Natural killer cell (primary cell): ENCODE measurements around the gene RPS6KA5. TPM values are rescaled to one million over a fixed set of nuclear protein-coding genes. Genes with fewer than 3 reads are reported as not detected.

Experiments used
- ATAC-seq, 3 donors: fragments of 150-1000 bp in 2 of 3; fragments of 200-7000 bp in 1 of 3; cut with Tn5 transposase; 1 replicate in 1 of 3; 2 replicates in 2 of 3; pipeline ENCODE4 v1.10.0; 2021; ENCODE audit warnings: mild to moderate bottlenecking in 2 of 3, moderate library complexity in 2 of 3
- DNase-seq, 2 donors: peaks; one replicate each; pipeline versions ENCODE4 v3.0.0 to v3.0.0-alpha.2; 2013 to 2021; ENCODE audit warnings: mixed read lengths in 1 of 2
- H3K27ac ChIP-seq: one replicate; pipeline ENCODE4 v1.5.1; 2013; ENCODE audit warnings: mild to moderate bottlenecking, low read length
- H3K27me3 ChIP-seq: one replicate; pipeline ENCODE4 v1.6.1; 2013; ENCODE audit warnings: low read length; ENCODE audit not compliant: control insufficient read depth, insufficient read depth
- H3K36me3 ChIP-seq: one replicate; pipeline ENCODE4 v1.6.1; 2013; ENCODE audit warnings: low read length; ENCODE audit not compliant: control insufficient read depth, insufficient read depth
- H3K4me1 ChIP-seq: one replicate; pipeline ENCODE4 v1.6.1; 2013; ENCODE audit warnings: low read length; ENCODE audit not compliant: control insufficient read depth, insufficient read depth
- H3K4me3 ChIP-seq: one replicate; pipeline ENCODE4 v1.5.1; 2013; ENCODE audit warnings: low read length
- H3K9me3 ChIP-seq: one replicate; pipeline ENCODE4 v1.6.1; 2013; ENCODE audit warnings: low read length; ENCODE audit not compliant: control insufficient read depth, insufficient read depth
- H3K27ac Mint-ChIP-seq, 2 donors: one replicate each; pipeline ENCODE4 v1.8.0; 2022; ENCODE audit warnings: mild to moderate bottlenecking in 2 of 2, mixed read lengths in 2 of 2, moderate library complexity in 1 of 2
- H3K27me3 Mint-ChIP-seq, 2 donors: one replicate each; pipeline ENCODE4 v1.8.0; 2022; ENCODE audit warnings: low read depth in 2 of 2, mixed read lengths in 2 of 2
- H3K36me3 Mint-ChIP-seq: one replicate; pipeline ENCODE4 v1.8.0; 2022; ENCODE audit warnings: mixed read lengths
- H3K4me1 Mint-ChIP-seq, 2 donors: one replicate each; pipeline ENCODE4 v1.8.0; 2022; ENCODE audit warnings: mixed read lengths in 2 of 2
- H3K4me3 Mint-ChIP-seq: one replicate; pipeline ENCODE4 v1.8.0; 2022; ENCODE audit warnings: mild to moderate bottlenecking, moderate library complexity, mixed read lengths
- H3K9me3 Mint-ChIP-seq, 2 donors: one replicate each; pipeline ENCODE4 v1.8.0; 2022; ENCODE audit warnings: mixed read lengths in 2 of 2
- WGBS: methylation state at CpG from one replicate; pipeline ENCODE4 v1.1.7; 2013; ENCODE audit warnings: missing lambda C conversion rate; ENCODE audit not compliant: insufficient coverage; 5-methylcytosine and 5-hydroxymethylcytosine counted together
- intact Hi-C: fragments of 100-400 bp; cut with micrococcal nuclease; formaldehyde crosslinking; loops from one replicate; pipeline ENCODE4 v1.14.2; 2022
- total RNA-seq, 4 donors: library from RNA; stranded (reverse); fragments of 120-200 nt in 1 of 4; gene quantifications; one replicate each; pipeline versions ENCODE4 v1.2.3 to v1.2.4, GENCODE V29; 2013 to 2022
- TF ChIP-seq, protein P1 (sequence below): fragments of 200-600 bp; IDR thresholded peaks from one replicate; pipeline ENCODE4 v1.8.0; 2022; ENCODE audit warnings: antibody characterized with exemption

Gene RPS6KA5
- total RNA-seq, 3 donors from 2014 or later (not counting 1 experiment from before 2014, with no cell fraction given), result 24.1 to 28.5 (median 27.9) TPM

DNA sequence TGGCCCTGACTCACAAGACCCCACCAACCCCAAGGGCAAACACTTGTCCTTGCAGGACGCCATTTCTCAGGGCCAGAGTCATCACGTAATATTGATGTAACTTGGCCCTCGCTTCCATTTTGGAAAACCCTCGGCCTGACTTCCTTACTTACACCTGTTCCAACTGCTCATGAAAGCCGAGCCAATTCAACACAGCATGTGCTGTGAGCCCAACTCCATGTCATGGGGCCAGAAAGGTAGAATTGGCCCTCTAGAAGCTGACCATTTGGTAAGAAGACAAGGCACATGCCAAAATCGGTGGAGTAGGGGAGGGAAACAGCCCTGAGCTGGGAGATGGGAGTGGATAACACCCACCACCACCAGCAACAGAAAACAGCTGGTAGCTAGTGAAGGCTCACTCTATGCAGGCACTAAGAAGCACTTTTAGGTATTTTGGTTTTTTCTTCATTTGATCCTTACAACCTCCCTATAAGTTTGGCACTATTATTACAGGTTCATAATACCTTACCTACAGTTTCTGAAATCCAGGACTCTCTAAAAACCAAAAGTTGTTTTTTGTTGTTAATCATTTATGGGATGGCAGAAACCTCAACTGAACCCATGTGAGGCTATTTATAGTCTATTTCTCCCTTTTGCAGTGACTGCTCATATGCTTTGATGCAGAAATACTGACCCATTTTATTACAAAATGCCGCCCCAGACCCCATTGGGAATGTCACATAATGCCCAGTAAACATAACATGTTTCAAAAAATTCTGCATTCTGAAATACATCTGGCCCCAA is 250.7 kb downstream of the RPS6KA5 start:
- Mint-ChIP-seq H3K9me3 (no peaks in the 10 kb centered on the region), H3K36me3 (no peaks in the 10 kb centered on the region), H3K4me1 (no peaks in the 10 kb centered on the region), H3K4me3 (no peak overlapping the region), H3K27ac (no peak overlapping the region), H3K27me3 (no peaks in the 10 kb centered on the region)
- no peak for DNase-seq
- Histone ChIP-seq H3K9me3 (no peaks in the 10 kb centered on the region), H3K27ac (no peak overlapping the region), H3K27me3 (no peaks in the 10 kb centered on the region), H3K4me3 (no peak overlapping the region), H3K36me3 (no peaks in the 10 kb centered on the region), H3K4me1 (no peaks in the 10 kb centered on the region)
- TF ChIP-seq, protein P1, sequence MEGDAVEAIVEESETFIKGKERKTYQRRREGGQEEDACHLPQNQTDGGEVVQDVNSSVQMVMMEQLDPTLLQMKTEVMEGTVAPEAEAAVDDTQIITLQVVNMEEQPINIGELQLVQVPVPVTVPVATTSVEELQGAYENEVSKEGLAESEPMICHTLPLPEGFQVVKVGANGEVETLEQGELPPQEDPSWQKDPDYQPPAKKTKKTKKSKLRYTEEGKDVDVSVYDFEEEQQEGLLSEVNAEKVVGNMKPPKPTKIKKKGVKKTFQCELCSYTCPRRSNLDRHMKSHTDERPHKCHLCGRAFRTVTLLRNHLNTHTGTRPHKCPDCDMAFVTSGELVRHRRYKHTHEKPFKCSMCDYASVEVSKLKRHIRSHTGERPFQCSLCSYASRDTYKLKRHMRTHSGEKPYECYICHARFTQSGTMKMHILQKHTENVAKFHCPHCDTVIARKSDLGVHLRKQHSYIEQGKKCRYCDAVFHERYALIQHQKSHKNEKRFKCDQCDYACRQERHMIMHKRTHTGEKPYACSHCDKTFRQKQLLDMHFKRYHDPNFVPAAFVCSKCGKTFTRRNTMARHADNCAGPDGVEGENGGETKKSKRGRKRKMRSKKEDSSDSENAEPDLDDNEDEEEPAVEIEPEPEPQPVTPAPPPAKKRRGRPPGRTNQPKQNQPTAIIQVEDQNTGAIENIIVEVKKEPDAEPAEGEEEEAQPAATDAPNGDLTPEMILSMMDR, result no peak
- intact Hi-C loops, result no loop called here
- WGBS, result 95% methylated on average over 6 of the region's 7 CpGs
- ATAC-seq, result no peak

DNA sequence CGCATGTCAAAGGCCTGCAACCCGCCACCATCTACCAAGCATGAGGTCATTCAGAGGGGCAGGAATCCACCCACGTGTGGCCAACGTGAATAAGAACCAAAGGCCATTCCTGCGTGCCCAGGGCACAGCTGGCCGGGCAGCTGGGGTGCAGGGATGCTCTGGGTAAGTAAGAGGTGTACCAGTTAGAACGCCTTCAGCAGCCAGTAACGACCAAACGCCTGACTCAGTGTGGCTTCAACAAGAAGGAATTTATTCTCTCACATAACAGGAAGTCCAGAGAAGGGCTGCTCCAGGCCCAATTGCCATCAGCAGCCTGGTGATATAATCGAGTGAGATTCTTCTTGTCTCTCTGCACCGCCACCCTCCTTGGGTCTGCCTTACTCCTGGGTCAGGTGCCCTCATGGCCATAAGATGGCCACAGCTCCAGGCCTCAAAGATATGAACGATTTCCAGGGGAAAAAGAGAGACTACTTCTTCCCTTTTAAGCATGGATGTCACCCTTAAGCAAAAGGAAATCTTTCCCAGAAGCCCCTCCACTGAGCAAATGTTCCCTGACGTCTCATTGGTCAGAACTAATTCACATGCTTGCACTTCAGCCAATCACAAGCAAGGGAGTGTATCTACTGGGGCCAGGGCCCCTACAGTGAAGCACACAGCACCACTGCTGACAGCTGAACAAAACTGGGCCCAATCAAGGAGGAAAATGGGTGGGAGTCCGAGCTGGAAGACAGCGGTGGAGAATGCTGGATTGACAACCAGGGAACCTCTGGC is 251.5 kb downstream of the RPS6KA5 start:
- Histone ChIP-seq H3K27me3 (no peaks in the 10 kb centered on the region), H3K4me1 (no peaks in the 10 kb centered on the region), H3K36me3 (no peaks in the 10 kb centered on the region), H3K4me3 (no peak overlapping the region), H3K9me3 (no peaks in the 10 kb centered on the region), H3K27ac (no peak overlapping the region)
- Mint-ChIP-seq H3K9me3 (no peaks in the 10 kb centered on the region), H3K36me3 (no peaks in the 10 kb centered on the region), H3K27me3 (no peaks in the 10 kb centered on the region), H3K4me1 (no peaks in the 10 kb centered on the region), H3K27ac (no peak overlapping the region), H3K4me3 (no peak overlapping the region)
- intact Hi-C loops, result no loop called here
- 87% methylated on average over 15 of the region's 15 CpGs for WGBS
- TF ChIP-seq, protein P1, result no peak
- ATAC-seq (no peak), DNase-seq (no peak)

DNA sequence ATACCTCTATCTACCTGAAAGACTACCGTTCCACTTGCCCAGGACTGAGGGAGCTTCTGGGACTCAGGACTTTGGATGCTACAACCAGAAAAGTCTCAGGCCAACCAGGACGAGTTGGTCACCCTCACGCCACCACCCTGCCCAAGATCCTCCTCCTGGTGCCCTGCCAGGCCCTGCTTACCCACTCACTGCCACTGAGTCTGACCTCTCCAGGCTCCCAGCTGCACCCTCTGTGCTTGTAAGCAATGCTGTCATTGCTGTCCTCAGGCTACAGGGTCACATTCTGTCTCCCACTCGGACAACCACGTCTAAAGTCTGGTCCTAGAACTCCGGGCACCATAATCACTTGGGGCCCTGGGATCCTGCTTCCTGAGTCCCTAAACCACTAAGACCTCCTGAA is 253.4 kb downstream of the RPS6KA5 start:
- H3K27me3 Mint-ChIP-seq, result peaks cover 0 to 2% of the 10 kb centered on the region in 2 donors
- H3K27ac Mint-ChIP-seq, result no peak overlapping the region
- intact Hi-C loops, result no loop called here
- DNase-seq (no peak), ATAC-seq (no peak)
- H3K4me3 Mint-ChIP-seq, result no peak overlapping the region
- TF ChIP-seq, protein P1, result no peak
- H3K36me3 Mint-ChIP-seq, result no peaks in the 10 kb centered on the region
- Histone ChIP-seq H3K9me3 (no peaks in the 10 kb centered on the region), H3K36me3 (no peaks in the 10 kb centered on the region), H3K4me1 (peaks cover under 1% of the 10 kb centered on the region), H3K27ac (no peak overlapping the region), H3K27me3 (no peaks in the 10 kb centered on the region), H3K4me3 (no peak overlapping the region)
- no peaks in the 10 kb centered on the region for H3K4me1 Mint-ChIP-seq
- no peaks in the 10 kb centered on the region for H3K9me3 Mint-ChIP-seq
- 83% methylated on average over 6 of the region's 6 CpGs for WGBS
